OCI-LY3 (cell line): ENCODE results near the gene PPIL1.

Experiments
- H2AFZ ChIP-seq: fragments of 200-600, 300-600 bp; shearing (Covaris generic); 2 replicates; pipeline ENCODE4 v1.6.0; 2014; ENCODE audit warnings: antibody characterized with exemption, low read depth, low read length
- H3K27ac ChIP-seq: fragments of 200-600, 300-600 bp; sonication (generic); 2 replicates; pipeline ENCODE4 v1.5.1; 2014; ENCODE audit warnings: mild to moderate bottlenecking, low read length, moderate library complexity, mixed read lengths
- H3K27me3 ChIP-seq: fragments of 200-600, 300-600 bp; sonication (generic); 2 replicates; pipeline ENCODE4 v1.6.1; 2014; ENCODE audit warnings: low read depth, low read length, mixed read lengths
- H3K36me3 ChIP-seq: fragments of 200-600, 300-600 bp; sonication (generic); replicated peaks from 2 replicates; pipeline ENCODE3; 2014; ENCODE audit warnings: low read depth, low read length, mixed read lengths
- H3K4me1 ChIP-seq: fragments of 300-600, 200-600 bp; sonication (generic); 2 replicates; pipeline ENCODE4 v1.6.1; 2014; ENCODE audit warnings: low read length, mixed read lengths
- H3K4me2 ChIP-seq: fragments of 200-600, 300-600 bp; sonication (generic); 2 replicates; pipeline ENCODE4 v1.6.1; 2014; ENCODE audit warnings: low read length, mixed read lengths
- H3K4me3 ChIP-seq: fragments of 300-600, 200-600 bp; sonication (generic); 2 replicates; pipeline ENCODE4 v1.5.1; 2014; ENCODE audit warnings: antibody characterized with exemption, mild to moderate bottlenecking, low read length, moderate library complexity
- H3K79me2 ChIP-seq: fragments of 300-600, 200-600 bp; shearing (Covaris generic); 2 replicates; pipeline ENCODE4 v1.6.1; 2014; ENCODE audit warnings: mild to moderate bottlenecking, low read length, mixed read lengths
- H3K9ac ChIP-seq: fragments of 300-600, 200-600 bp; shearing (Covaris generic); 2 replicates; pipeline ENCODE4 v1.6.0; 2014; ENCODE audit warnings: mild to moderate bottlenecking, low read length, moderate library complexity
- H3K9me3 ChIP-seq: fragments of 200-600, 300-600 bp; shearing (Covaris generic); 2 replicates; pipeline ENCODE4 v1.6.1; 2014; ENCODE audit warnings: low read length, mixed read lengths; ENCODE audit not compliant: insufficient read depth
- H4K20me1 ChIP-seq: fragments of 200-600, 300-600 bp; sonication (generic); 2 replicates; pipeline ENCODE4 v1.6.1; 2016; ENCODE audit warnings: low read length, mixed read lengths; ENCODE audit not compliant: insufficient read depth
- EZH2phosphoT487 ChIP-seq: fragments of 200-600 bp; shearing (Covaris generic); IDR thresholded peaks from 2 replicates; pipeline ENCODE4 v1.6.1; 2018; ENCODE audit warnings: antibody characterized with exemption, mixed run types, low read depth
- TF ChIP-seq, protein P1 (sequence below): fragments of 200-600, 300-600 bp; sonication (generic); IDR thresholded peaks from 2 replicates; pipeline ENCODE4 v1.5.1; 2014; ENCODE audit warnings: antibody characterized with exemption, low read length, low read depth

The PPIL1 gene

DNA sequence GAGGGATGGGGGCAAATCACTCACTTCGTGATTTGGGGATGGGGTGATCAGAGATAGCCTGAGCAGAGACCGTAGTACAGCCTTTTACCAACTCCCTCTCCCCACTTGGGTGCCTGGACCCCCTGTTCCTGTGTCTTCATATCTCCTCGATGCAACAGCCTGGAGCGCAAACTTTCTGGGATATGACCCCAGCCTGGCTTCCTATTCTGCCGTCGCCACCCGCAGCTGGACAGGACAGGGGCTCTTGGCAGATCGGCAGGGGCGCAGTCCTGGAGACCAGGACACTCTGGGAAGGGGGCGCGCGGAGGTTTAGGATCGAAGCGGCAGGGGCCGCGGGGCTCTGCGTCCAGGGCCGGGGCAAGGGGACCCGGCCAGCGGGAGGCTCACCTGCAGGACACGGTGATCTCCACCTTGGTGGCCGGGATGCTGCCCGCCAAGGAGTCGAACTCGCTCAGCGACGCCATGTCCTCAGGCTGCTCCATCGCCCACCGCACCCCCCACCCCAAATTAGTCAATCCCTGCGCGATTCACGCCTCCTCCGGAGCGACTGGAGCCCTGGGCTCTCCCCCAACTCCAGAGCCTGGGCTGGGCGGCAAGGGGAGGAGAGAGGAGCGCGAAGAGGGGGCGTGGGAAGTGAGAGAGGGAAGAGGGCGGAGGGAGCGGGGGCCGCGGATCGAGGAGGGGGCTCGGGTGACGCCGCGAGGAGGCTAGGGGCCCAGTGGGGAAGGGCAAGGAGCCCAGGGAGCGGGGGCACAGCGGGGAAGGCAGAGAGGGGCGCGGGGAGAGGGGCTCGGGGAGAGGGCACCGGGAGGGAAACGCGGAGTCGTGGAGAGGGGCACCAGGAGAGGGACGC lies 35.5 kb downstream of the PPIL1 start, which contains the start of gene CPNE5:
Gene CPNE5 (minus strand): TSS at position 549 of the 853 bp plus-strand sequence. CDS start 67 bp downstream, at position 482.
- H3K27ac ChIP-seq, result no peak within 1 kb of the TSS

GRCh38 chr6:36837686-36838085 lies 36.9 kb downstream of the PPIL1 start:
- peaks cover 7% of the 10 kb centered on the region; the same call in 1 of the 2 replicates for H3K27me3 ChIP-seq
- H3K4me3 ChIP-seq, result no peak overlapping the region
- no peaks in the 10 kb centered on the region for H4K20me1 ChIP-seq
- no peak overlapping the region for H3K9ac ChIP-seq
- no peaks in the 10 kb centered on the region for H3K79me2 ChIP-seq
- no peaks in the 10 kb centered on the region for H3K36me3 ChIP-seq
- H3K9me3 ChIP-seq, result no peaks in the 10 kb centered on the region
- TF ChIP-seq, protein P1, sequence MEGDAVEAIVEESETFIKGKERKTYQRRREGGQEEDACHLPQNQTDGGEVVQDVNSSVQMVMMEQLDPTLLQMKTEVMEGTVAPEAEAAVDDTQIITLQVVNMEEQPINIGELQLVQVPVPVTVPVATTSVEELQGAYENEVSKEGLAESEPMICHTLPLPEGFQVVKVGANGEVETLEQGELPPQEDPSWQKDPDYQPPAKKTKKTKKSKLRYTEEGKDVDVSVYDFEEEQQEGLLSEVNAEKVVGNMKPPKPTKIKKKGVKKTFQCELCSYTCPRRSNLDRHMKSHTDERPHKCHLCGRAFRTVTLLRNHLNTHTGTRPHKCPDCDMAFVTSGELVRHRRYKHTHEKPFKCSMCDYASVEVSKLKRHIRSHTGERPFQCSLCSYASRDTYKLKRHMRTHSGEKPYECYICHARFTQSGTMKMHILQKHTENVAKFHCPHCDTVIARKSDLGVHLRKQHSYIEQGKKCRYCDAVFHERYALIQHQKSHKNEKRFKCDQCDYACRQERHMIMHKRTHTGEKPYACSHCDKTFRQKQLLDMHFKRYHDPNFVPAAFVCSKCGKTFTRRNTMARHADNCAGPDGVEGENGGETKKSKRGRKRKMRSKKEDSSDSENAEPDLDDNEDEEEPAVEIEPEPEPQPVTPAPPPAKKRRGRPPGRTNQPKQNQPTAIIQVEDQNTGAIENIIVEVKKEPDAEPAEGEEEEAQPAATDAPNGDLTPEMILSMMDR, result no peak
- TF ChIP-seq EZH2phosphoT487, result no peak
- no peak overlapping the region for H2AFZ ChIP-seq
- no peak overlapping the region for H3K4me2 ChIP-seq
- 0 out of 2 replicates have a peak, but pooled peaks cover 3% of the 10 kb centered on the region for H3K4me1 ChIP-seq
- H3K27ac ChIP-seq, result no peak overlapping the region

More for the DNA sequence above, 35.5 kb downstream of the PPIL1 start, which contains the start of gene CPNE5:
- Histone ChIP-seq H3K27me3 (peaks cover 7% of the 10 kb centered on the region; the same call in 1 of the 2 replicates), H4K20me1 (no peaks in the 10 kb centered on the region), H3K4me2 (peak within 1 kb of the TSS; percentile 81), H2AFZ (0 out of 2 replicates have a peak within 1 kb of the TSS, but pooled peaks have one; percentile 13), H3K4me1 (0 out of 2 replicates have a peak, but pooled peaks cover 3% of the 10 kb centered on the region), H3K4me3 (peak within 1 kb of the TSS; percentile 75), H3K36me3 (no peaks in the 10 kb centered on the region), H3K9ac (peak within 1 kb of the TSS; percentile 30; the same call in 1 of the 2 replicates), H3K79me2 (no peaks in the 10 kb centered on the region), H3K9me3 (no peaks in the 10 kb centered on the region)
- TF ChIP-seq EZH2phosphoT487, result no peak
- TF ChIP-seq, protein P1, result no peak

DNA sequence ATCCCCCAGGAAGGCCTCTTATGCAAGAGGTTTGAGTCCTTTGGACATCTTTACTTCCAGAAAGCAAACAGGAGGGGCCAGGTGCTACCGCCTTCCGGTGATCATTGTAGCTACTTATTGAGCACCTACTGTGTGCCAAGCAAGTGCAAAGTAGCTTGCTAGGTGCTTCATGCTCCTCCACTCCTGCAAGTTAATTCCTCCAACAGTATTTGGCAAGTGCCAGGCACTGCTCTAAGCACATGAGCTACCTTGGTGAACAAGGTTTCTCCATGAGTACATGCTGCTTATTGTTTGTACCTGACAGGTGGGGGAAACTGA lies 37.6 kb downstream of the PPIL1 start:
- Histone ChIP-seq H3K4me2 (no peak overlapping the region), H2AFZ (no peak overlapping the region), H3K27ac (no peak overlapping the region), H3K27me3 (peaks cover 7% of the 10 kb centered on the region; the same call in 1 of the 2 replicates), H4K20me1 (no peaks in the 10 kb centered on the region), H3K36me3 (no peaks in the 10 kb centered on the region), H3K79me2 (no peaks in the 10 kb centered on the region), H3K4me1 (0 out of 2 replicates have a peak, but pooled peaks cover 3% of the 10 kb centered on the region), H3K4me3 (no peak overlapping the region), H3K9ac (no peak overlapping the region), H3K9me3 (no peaks in the 10 kb centered on the region)
- TF ChIP-seq EZH2phosphoT487, result no peak
- TF ChIP-seq, protein P1, result no peak
